Esophagus squamous epithelium (tissue), 5 donors: ENCODE results near the gene ANKH. TPM values are rescaled to one million over a fixed set of nuclear protein-coding genes. Genes with fewer than 3 reads are reported as not detected.

ENCODE experiments used
- DNase-seq: peaks from one replicate; lab custom pipeline; 2025; lab: John Stamatoyannopoulos, UW
- H3K27ac ChIP-seq, 4 donors: fragments of 200-600 bp; sonication (generic); one replicate each; pipeline ENCODE4 v1.5.1; 2016 to 2019; ENCODE audit warnings: mild to moderate bottlenecking in 1 of 4
- H3K27me3 ChIP-seq, 4 donors: fragments of 200-600 bp; sonication (generic); 1 replicate in 3 of 4; 2 replicates in 1 of 4; pipeline versions ENCODE4 v1.5.1 to v1.6.0; 2017 to 2021; ENCODE audit warnings: antibody characterized with exemption in 1 of 4
- H3K36me3 ChIP-seq, 3 donors: fragments of 200-600 bp; sonication (generic); one replicate each; pipeline ENCODE4 v1.5.1; 2016 to 2019
- H3K4me1 ChIP-seq, 3 donors: fragments of 200-600 bp; sonication (generic); one replicate each; pipeline ENCODE4 v1.5.1; 2017 to 2019
- H3K4me3 ChIP-seq, 4 donors: fragments of 200-600 bp; sonication (generic); 1 replicate in 3 of 4; 2 replicates in 1 of 4; pipeline ENCODE4 v1.5.1; 2016 to 2019; ENCODE audit warnings: mild to moderate bottlenecking in 2 of 4, moderate library complexity in 1 of 4
- H3K9me3 ChIP-seq, 3 donors: fragments of 200-600 bp; sonication (generic); one replicate each; pipeline ENCODE4 v1.5.1; 2016 to 2019
- POLR2A ChIP-seq, 4 donors: fragments of 450-650 bp; IDR thresholded peaks; one replicate each; pipeline ENCODE4 v1.6.1; 2017; ENCODE audit warnings: antibody characterized with exemption in 4 of 4, mild to moderate bottlenecking in 4 of 4, moderate library complexity in 3 of 4
- WGBS, 2 donors: methylation state at CpG; one replicate each; pipeline ENCODE4 v1.1.5; 2018; 5-methylcytosine and 5-hydroxymethylcytosine counted together
- intact Hi-C: fragments of 100-400 bp; cut with DNase I; formaldehyde crosslinking; loops from one replicate; pipeline ENCODE4 v1.15.0; 2022
- total RNA-seq, 4 donors: library from RNA; depleted of rRNA; stranded (reverse); fragments of >200 nt; gene quantifications; one replicate each; pipeline ENCODE4 v1.1.0, GENCODE V29; 2016
- TF ChIP-seq, protein P1 (sequence below), 6 experiments: fragments of 450-650 bp in 4 of 6; fragments of 200-600 bp in 2 of 6; sonication (generic) in 2 of 6; IDR thresholded peaks; one replicate each; pipeline ENCODE4 v1.5.1; 2016 to 2019; ENCODE audit warnings: antibody characterized with exemption in 6 of 6, mild to moderate bottlenecking in 4 of 6, moderate library complexity in 4 of 6
- donor health status: DM: yes; HTN: yes; CAD: no.

The ANKH gene
- total RNA-seq, 4 donors from 2014 or later: 10.0 to 38.0 (median 16.7) TPM

DNA sequence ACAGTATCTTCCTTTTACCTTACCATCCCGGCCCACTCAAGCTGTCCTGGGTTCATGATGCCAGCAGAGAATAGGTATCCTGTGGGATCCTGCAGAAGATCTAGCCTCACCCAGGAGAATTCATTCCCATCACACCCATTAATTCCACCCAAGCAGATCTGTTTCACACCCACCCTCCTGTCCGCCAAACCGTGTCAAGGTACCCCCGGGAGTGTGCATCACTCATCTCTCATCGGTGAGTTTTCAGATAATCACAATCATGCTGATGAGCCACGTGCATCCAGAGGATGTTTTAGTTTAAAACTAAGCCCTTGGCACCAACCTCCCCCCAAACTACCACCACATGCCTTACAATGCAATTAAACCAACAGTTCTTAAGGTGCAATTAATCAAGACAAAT is 18.8 kb downstream of the ANKH start:
- Histone ChIP-seq H3K9me3 (no peaks in the 10 kb centered on the region), H3K4me1 (peaks cover 0 to 51% (median 0%) of the 10 kb centered on the region in 3 donors), H3K4me3 (no peak overlapping the region), H3K36me3 (peaks cover 0 to 5% (median 0%) of the 10 kb centered on the region in 3 donors), H3K27ac (no peak overlapping the region), H3K27me3 (no peaks in the 10 kb centered on the region)
- 88 to 91% methylated on average over 6 of the region's 6 CpGs for WGBS, 2 donors
- DNase-seq: no peak
- intact Hi-C loops: no loop called here
- no peak for TF ChIP-seq POLR2A (IDR thresholded peaks at IDR 0.05)
- TF ChIP-seq, protein P1, sequence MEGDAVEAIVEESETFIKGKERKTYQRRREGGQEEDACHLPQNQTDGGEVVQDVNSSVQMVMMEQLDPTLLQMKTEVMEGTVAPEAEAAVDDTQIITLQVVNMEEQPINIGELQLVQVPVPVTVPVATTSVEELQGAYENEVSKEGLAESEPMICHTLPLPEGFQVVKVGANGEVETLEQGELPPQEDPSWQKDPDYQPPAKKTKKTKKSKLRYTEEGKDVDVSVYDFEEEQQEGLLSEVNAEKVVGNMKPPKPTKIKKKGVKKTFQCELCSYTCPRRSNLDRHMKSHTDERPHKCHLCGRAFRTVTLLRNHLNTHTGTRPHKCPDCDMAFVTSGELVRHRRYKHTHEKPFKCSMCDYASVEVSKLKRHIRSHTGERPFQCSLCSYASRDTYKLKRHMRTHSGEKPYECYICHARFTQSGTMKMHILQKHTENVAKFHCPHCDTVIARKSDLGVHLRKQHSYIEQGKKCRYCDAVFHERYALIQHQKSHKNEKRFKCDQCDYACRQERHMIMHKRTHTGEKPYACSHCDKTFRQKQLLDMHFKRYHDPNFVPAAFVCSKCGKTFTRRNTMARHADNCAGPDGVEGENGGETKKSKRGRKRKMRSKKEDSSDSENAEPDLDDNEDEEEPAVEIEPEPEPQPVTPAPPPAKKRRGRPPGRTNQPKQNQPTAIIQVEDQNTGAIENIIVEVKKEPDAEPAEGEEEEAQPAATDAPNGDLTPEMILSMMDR (IDR thresholded peaks at IDR 0.05): no peak

DNA sequence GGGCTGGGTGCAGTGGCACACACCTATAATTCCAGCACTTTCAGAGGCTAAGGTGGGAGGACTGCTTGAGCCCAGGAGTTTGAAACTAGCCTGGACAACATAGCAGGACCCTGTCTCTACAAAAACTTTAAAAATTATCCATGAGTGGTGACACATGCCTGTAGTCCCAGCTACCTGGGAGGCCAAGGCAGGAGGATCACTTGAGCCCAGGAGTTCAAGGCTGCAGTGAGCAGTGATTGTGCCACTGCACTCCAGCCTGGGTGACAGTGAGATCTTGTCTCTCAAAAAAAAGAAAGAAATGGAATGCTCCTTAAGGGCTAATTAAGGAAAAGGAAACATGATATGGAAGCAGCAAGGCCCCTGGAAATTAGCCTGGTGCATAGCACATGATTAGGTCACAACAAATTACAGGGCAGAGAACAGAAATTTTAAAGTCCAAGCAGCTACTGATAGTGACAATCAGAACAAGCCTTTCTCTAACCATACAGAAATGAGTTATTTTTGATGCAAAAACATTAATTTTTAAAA is 19.5 kb downstream of the ANKH start:
- H3K4me3 ChIP-seq: no peak overlapping the region
- no peak for DNase-seq
- H3K36me3 ChIP-seq: peaks cover 0 to 10% (median 0%) of the 10 kb centered on the region in 3 donors
- H3K4me1 ChIP-seq: peaks cover 0 to 51% (median 0%) of the 10 kb centered on the region in 3 donors
- H3K9me3 ChIP-seq: no peaks in the 10 kb centered on the region
- H3K27ac ChIP-seq: no peak overlapping the region
- intact Hi-C loops: no loop called here
- TF ChIP-seq, protein P1 (IDR thresholded peaks at IDR 0.05): no peak
- no peak for TF ChIP-seq POLR2A (IDR thresholded peaks at IDR 0.05)
- H3K27me3 ChIP-seq: no peaks in the 10 kb centered on the region

DNA sequence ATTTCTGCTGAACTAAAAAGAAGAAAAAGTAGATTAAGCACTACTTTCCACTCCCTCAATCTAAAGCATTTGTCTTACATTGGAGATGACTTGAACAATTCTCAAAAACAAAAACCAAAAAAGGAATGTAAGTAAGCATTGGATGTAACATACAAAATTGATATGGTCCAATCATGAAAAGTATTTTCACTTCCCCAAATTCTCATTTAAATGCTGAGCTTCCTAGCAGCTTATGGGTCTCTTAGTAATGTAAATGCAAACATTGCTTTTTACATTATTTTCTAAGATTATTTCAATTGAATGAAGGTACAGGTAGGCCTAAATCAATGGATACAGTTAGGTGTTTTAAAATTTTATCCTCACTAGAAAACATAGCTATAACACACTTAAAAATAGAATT is 20.0 kb downstream of the ANKH start:
- TF ChIP-seq POLR2A (IDR thresholded peaks at IDR 0.05): no peak
- DNase-seq: no peak
- H3K4me3 ChIP-seq: no peak overlapping the region
- H3K27me3 ChIP-seq: no peaks in the 10 kb centered on the region
- peaks cover 0 to 51% (median 0%) of the 10 kb centered on the region in 3 donors for H3K4me1 ChIP-seq
- intact Hi-C loops: no loop called here
- no peaks in the 10 kb centered on the region for H3K9me3 ChIP-seq
- peaks cover 0 to 11% (median 0%) of the 10 kb centered on the region in 3 donors for H3K36me3 ChIP-seq
- no peak overlapping the region for H3K27ac ChIP-seq

DNA sequence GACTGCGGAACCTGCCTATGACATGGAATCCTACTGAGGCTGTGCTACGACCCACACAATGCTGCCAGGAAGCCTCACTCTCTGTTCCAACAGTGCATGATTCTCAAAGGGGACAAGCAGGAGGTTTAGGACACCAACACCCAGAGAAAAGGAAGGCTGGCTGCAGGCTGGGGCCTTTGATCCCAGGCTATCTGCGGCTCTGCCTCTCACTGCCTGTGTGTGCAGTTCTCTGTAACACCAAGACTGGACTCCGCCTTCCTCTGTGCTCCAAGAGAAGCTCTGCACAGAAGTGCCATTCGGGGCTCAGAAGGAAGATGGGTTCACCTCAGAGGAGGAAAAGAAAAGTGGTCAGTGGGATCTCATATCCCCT is 20.5 kb downstream of the ANKH start:
- H3K4me3 ChIP-seq: no peak overlapping the region
- WGBS, 2 donors: 78 to 85% methylated on average over 3 to 5 of the region's 5 CpGs
- peaks cover 0 to 11% (median 0%) of the 10 kb centered on the region in 3 donors for H3K36me3 ChIP-seq
- intact Hi-C loops: no loop called here
- H3K4me1 ChIP-seq: peaks cover 0 to 50% (median 0%) of the 10 kb centered on the region in 3 donors
- TF ChIP-seq POLR2A (IDR thresholded peaks at IDR 0.05): no peak
- TF ChIP-seq, protein P1 (IDR thresholded peaks at IDR 0.05): no peak
- H3K9me3 ChIP-seq: no peaks in the 10 kb centered on the region
- H3K27ac ChIP-seq: no peak overlapping the region
- no peaks in the 10 kb centered on the region for H3K27me3 ChIP-seq
- DNase-seq: no peak

DNA sequence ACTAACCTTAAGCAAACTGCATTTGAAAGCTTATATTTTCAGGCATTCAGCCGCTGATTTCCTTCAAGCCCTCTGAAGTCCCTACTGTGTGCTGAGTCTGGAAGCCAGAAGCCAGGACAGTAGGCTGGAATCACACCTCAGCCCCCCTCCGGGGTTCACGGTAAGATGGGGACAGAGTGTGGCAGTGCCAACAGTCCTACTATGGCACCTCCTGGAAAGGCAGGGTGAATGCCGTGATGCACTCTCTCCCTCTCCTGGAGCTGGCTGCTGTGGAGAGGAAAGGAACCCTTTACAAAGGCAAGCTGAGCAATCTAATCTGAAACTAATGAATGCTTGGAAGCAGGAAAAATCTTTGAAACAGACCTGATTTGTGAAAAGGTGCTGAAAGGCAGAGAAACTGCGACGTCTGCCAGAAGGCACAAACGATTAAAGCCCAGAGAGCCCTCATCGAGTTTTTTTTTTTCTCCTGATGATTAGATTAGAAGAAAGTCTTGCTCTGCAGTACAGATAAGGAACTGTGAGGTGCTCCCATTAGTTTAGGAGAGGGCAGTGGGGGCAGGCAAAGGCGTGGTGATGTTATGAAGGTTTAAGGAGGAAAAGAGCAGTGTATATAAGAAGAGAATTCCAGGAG is 21.0 kb downstream of the ANKH start:
- H3K27ac ChIP-seq: no peak overlapping the region
- peaks cover 0 to 45% (median 0%) of the 10 kb centered on the region in 3 donors for H3K4me1 ChIP-seq
- DNase-seq: no peak
- no peak for TF ChIP-seq POLR2A (IDR thresholded peaks at IDR 0.05)
- TF ChIP-seq, protein P1 (IDR thresholded peaks at IDR 0.05): no peak
- H3K36me3 ChIP-seq: peaks cover 0 to 11% (median 0%) of the 10 kb centered on the region in 3 donors
- H3K27me3 ChIP-seq: no peaks in the 10 kb centered on the region
- WGBS, 2 donors: 63 to 84% methylated on average over 7 to 9 of the region's 9 CpGs
- H3K4me3 ChIP-seq: no peak overlapping the region
- intact Hi-C loops: no loop called here
- no peaks in the 10 kb centered on the region for H3K9me3 ChIP-seq
